GM18526 (cell line): ENCODE results near the gene NNT.

Source experiments
- POLR2A ChIP-seq: IDR thresholded peaks from 3 replicates; pipeline ENCODE4 v1.6.1; 2011; ENCODE audit not compliant: insufficient read length; ENCODE audit errors: extremely low read depth

Gene NNT

DNA sequence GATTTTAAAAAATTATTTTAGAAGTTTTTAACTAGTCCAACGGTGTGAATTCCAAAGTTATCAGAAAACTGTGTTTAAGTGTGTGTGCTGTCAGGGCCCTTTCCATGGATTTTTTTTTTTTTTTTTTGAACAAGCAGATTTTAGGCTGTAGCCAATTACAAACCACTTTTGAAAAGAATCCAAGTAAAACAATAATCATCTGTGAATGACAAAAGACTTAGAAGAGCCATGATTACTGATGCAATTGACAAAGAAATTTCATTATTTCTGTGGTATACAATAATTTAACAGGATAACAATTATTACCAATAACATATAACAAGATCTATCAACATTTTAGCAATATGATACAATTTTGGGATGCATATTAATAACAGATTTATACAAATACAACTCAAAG, 29.9 kb upstream of the NNT start:
- no peak for TF ChIP-seq POLR2A

DNA sequence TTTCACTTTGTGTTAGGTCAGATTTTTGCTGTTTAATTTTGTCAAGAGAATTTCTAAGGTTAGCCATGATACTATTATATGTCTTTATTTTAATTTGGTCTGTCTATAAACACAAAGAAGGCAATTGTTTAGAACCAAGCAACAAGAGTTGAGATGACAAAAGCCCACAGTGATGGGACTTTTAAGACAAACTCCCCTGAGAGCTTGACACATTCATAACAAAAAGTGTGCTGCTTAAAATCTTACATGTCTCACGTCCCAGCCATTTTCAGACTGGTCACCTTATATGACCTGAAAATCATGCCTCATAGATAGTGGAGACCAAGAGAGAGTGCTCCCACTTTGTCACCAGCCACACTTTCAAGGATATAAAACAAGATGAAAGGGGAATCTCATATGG, 21.6 kb upstream of the NNT start:
- TF ChIP-seq POLR2A: no peak

DNA sequence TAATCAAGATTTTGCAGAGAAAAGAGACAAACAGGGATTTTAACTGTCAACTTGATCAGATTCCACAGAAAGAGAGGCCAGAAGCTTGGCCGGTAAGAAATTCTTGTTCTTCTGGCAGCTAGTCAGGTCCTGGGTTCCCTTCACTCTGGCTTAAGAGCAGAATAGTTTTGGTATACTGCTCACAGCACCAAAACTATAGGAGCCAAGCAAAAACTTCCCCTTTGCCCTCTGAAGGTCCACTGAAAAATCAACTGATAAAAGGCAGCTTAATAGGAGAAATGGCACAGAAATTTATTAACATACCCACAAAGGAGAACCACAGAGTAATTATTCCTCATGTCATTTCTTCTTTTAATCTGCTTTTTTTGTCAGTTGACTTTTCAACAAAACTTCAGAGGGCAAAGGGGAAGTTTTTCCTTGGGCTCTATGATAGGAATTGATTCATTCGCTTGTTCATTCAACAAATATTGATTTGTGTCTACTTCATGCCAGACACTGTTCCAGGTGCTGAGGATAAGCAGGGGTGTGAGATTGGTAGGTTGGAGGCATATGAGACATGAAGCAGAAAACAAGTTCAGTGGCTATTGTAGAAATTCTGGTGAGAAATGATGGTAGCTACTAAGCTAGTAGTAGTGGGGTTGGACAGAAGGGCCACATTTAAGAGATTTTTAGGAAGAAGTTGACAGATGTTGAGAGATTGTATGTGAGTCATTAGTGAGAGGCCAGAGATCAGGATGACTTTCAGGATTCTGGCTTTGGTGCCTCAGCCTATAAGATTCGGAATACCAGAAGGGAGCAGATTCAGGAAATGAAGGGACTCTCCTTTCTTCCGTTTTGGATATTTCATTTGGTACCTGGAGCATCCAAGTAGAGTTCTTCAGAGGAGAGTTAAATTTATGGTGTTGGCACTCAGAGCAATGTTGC, 20.6 kb upstream of the NNT start:
- TF ChIP-seq POLR2A: no peak

DNA sequence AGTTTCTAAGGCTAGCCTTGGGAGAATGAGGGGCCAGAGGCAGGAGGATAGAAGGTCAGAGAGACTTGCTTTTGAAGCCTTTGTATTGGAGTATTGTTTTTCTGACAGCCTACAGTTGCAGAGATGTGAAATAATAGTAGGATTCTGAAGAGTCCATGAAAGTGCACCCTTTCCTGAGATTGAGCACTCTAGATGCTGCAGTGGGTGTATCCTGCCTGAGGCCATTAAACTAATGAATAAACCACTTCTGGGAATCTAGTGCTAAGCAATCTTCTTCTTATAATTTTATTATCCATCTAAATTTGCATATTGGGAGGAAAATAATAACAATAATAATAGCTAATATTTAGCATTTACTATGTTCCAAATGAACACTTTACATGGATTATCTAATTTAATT, 19.3 kb upstream of the NNT start:
- no peak for TF ChIP-seq POLR2A

DNA sequence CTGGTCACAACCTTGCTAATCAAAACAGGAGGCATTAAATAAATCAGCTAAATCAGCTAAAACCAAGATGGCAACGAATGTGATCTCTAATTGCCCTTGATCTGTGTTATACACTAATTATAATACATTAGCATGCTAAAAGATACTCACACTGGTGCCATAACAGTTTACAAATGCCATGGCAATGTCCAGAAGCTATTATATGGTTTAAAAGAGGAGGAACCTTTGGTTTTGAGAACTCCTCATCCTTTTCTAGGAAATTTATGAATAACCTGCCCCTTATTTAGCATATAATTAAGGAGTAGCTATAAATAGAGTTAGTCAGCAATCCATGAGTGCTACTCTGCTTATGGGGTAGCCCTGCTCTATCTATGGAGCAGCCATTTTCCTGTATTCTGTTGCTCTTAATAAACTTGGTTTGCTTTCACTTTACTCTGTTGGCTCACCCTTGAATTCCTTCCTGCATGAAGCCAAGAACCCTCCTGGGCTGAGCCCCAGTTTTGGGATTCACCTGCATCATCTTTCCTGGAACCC, 18.7 kb upstream of the NNT start:
- TF ChIP-seq POLR2A: no peak

DNA sequence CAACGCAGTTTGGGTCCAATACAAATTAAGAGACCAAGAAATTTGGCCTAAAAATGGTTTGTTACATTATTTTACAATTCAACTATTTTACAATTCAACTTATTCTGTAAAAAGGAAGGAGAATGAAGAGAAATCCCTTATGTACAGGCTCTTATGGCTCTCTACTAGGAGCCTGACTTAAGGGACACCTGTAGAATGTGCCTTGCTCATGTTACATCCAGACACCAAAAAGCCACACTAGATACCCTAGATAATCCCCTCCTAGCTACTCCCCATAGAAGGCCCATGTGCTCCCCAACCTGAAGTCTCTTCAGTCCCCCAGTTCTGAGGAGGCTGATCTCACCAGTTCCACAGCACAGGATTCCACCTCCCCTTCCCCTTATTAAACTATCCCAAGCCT, 14.1 kb upstream of the NNT start:
- no peak for TF ChIP-seq POLR2A

DNA sequence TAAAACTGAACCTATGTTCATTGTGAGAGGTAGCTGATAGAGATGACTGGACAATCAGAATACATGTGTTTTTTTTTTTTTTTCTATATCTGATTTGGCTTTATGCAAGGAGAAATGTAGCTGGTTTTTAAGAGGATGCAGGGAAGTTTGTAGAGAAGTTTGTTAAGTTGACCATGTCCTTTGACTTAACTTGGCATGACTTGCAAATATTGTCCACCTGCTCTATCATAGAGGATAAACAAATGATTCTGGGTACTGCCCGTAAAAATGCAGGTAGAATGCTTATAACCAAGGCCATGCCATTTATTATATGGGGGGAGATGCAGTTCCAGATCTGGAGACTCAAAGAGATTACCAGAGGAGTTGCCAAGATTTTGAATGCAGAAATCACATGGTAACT, 13.7 kb upstream of the NNT start:
- no peak for TF ChIP-seq POLR2A

DNA sequence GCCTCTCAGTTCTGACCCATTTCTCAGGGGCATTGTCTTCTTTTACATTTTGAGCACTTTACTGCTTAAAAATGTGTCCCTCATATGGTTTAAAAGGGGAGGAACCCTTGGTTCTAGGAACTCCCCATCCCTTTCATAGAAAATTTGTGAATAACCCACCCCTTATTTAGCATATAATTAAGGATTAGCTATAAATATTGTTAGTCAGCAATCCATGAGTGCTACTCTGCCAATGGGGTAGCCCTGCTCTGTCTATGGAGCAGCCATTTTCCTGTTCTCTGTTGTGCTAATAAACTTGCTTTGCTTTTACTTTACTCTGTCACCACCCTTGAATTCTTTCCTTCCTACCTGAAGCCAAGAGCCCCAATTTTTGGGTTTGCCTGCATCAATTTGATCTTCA, 12.3 kb upstream of the NNT start:
- no peak for TF ChIP-seq POLR2A

DNA sequence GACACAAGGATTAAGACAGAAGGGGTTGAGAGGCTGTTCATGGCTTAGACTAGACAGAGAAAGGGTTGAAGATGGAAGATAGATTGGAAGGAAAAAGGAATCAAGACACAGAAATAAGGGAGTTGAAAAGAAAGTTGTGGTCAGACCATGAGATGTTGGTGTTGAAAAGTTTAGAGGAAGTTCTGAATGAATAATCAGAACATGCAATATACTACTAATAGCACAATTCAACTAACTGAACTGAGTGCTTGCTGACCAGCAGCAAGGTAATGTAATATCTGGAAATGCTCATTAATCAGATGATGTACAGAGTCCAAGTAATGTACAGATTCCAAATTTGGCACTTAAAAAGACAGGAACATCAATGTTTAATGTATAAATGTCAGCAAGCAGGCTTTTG, 10.6 kb upstream of the NNT start:
- no peak for TF ChIP-seq POLR2A

DNA sequence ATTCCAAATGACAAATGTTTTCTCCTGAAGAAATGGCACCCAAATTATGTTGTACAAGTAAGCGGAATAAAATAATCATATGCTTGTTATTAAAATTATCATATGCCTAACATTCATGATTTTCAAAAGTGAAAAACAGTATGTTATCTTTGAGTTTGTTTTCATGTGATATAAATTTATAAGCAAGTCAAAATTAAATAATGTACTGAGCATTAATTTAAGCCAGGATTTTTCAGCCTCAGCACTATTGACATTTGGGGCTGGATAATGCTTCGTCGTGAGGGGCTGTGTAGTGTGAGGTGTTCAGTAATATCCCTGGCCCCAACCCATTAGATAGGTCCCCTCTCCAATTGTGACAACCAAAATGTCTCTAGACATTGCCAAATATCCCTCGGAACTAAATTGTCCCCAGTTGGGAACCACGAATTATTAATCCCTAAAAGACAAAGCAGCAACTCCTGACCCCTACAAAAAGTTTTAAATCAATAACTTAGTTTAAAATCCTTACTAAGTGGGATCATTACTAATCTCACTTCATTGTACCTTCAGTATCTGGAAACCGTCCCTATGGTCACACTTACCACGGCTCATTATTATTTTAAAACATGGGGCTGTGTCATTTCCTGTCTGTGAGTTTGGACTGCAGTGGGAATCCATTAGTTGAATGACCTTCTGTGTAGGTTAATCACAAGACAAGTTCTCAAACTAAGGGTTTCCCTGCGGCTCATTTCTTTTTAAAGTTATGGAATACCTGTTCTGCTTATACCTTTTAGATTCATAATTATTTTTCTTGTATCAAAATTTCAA, 1.3 kb upstream of the NNT start:
- TF ChIP-seq POLR2A: no peak

DNA sequence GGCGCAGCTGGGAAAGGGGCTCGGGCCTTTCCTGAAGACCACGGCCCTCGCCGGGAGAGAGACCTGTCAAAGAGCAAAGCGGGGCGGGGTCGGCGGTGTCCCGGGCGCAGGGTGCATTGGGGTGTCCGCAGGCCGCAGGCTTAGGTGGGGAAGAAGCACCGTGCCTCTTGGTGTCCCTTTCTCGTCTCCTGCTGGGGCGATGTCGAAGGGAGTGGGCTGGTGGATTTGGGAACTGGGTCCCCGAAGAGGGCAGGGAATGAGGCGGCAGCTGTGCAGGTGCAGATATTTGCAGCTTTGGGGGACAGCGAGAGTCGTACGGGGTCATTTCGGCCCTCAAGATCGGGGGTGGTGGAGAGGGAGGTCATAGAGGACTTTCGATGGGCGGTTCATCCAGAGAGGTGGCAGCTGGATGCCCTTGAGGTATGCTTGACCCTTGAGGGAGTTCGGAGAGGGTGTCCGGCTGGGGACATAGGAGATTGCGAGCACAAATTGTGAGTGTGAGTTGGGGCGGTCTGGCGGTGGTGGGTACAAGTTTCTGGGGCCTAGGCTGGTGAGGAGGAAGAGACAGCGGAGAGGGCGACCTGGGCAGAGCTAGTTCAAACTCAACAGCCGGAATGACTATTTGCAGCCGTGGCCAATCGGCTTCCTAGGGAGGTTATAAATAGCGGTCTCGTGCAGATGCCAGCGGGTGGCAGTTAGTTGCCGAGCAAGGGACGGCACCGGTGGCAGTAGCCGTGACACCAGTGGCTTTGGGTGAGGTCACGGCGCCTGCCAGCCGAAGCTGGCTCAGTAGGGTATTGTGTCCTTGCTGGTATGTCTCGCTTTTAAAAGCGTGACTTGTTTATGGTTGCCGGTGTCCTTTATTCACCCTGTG, 601 bp downstream of the NNT start:
- TF ChIP-seq POLR2A: peak; percentile 80

DNA sequence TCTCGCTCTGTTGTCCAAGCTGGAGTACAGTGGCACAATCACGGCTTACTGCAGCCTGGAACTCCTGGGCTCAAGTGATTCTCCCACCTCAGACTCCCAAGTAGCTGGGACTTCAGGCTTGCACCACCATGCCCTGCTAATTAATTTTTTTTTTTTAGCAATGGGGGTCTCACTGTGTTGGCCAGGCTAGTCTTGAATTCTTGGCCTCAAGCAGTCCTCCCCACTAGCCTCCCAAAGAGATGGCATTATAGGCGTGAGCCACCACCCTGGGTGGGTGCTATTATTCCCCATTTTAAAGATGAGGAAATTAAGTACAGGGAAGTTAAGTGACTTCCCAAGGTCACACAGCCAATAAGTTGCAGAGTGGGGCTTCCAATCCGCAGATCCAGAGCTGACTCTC, 1.7 kb downstream of the NNT start:
- no peak for TF ChIP-seq POLR2A

DNA sequence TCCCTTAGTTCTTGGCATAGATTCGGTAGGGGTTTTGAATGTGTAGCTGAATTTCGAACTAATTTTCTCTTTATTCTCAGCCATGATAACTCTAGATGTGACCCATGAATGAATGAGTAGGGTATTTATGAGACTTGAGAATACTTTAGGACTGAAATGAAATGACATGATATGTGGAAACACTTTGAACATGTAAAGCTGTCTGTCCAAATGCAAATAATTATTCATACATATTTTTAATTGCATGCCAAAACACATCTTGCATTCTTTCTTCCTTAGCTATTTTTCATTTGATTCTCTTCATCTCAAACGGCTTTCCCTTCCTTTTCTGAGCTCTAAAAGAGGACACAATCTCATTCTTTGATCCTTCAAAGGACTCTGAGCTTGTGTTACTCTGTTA, 3.4 kb downstream of the NNT start:
- TF ChIP-seq POLR2A: no peak

DNA sequence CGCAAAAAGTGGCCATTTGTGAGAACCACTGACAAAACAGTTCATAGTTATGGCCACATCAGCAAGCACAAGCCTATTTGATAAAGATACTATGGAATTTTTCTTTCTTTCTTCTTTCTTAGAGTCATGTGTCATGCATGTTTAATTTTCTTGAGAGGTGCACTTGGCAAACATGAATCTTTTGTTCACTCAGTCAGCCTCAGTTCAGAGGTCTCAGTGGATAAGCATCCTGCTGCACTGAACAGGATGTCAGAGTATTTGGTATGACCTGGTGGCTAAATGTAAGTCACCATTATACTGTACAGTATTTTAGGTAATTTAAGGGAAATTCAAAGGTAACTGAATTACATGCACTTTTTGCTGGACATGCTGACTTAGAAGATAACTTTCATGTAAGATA, 5.4 kb downstream of the NNT start:
- no peak for TF ChIP-seq POLR2A

DNA sequence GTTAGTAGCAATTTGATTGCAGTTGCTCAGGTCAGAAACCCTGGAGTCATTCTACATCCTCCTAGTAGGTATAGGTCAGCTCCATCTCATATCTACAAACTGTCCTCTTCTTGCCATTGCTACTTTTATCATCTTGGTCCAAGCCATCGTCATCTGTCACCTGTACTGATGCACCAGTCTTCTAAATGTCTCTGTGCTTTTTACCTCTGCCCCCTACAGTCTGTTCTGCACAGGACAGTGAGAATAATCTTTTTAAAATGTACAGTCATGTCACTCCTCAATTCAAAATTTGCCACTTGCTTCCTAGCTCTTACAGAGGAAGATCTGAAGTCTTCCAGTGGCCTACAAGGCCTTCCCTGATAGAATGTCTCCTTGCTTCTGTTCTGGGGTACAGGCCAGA, 6.8 kb downstream of the NNT start:
- no peak for TF ChIP-seq POLR2A
